Smooth muscle cell (in vitro differentiated cells): ENCODE results near the gene LCE2D. TPM values are rescaled to one million over a fixed set of nuclear protein-coding genes. Genes with fewer than 3 reads are reported as not detected.

Experiments
- DNase-seq: peaks from one replicate; lab custom pipeline; 2025; ENCODE audit not compliant: unreplicated experiment; lab: John Stamatoyannopoulos, UW
- H2AFZ ChIP-seq: fragments of 200-600 bp; sonication (generic); 2 replicates; pipeline ENCODE4 v1.6.0; 2016; ENCODE audit warnings: antibody characterized with exemption, low read depth, mild to moderate bottlenecking
- H3F3A ChIP-seq: fragments of 200-600 bp; sonication (generic); 2 replicates; pipeline ENCODE4 v1.6.0; 2017; ENCODE audit warnings: antibody characterized with exemption, low read depth
- H3K27ac ChIP-seq: fragments of 200-600 bp; sonication (generic); 2 replicates; pipeline ENCODE4 v1.5.1; 2016; ENCODE audit warnings: low read depth, mild to moderate bottlenecking
- H3K27me3 ChIP-seq: fragments of 200-600 bp; sonication (generic); 2 replicates; pipeline ENCODE4 v1.6.1; 2016; ENCODE audit warnings: low read depth, mild to moderate bottlenecking
- H3K36me3 ChIP-seq: fragments of 200-600 bp; sonication (generic); 2 replicates; pipeline ENCODE4 v1.5.1; 2016; ENCODE audit warnings: low read depth
- H3K4me1 ChIP-seq: fragments of 200-600 bp; sonication (generic); 2 replicates; pipeline ENCODE4 v1.5.1; 2016; ENCODE audit warnings: low read depth
- H3K4me2 ChIP-seq: fragments of 200-600 bp; sonication (generic); 2 replicates; pipeline ENCODE4 v1.6.0; 2016; ENCODE audit warnings: mild to moderate bottlenecking
- H3K4me3 ChIP-seq: fragments of 200-600 bp; sonication (generic); 2 replicates; pipeline ENCODE4 v1.5.1; 2016; ENCODE audit warnings: mild to moderate bottlenecking
- H3K79me2 ChIP-seq: fragments of 200-600 bp; sonication (generic); 2 replicates; pipeline ENCODE4 v1.6.0; 2016; ENCODE audit warnings: low read depth, mild to moderate bottlenecking
- H3K9ac ChIP-seq: fragments of 200-600 bp; sonication (generic); 2 replicates; pipeline ENCODE4 v1.6.0; 2016; ENCODE audit warnings: low read depth
- H3K9me3 ChIP-seq: fragments of 200-600 bp; sonication (generic); replicated peaks from 2 replicates; pipeline ENCODE4 v1.5.1; 2016; ENCODE audit warnings: low read depth
- H4K20me1 ChIP-seq: fragments of 200-600 bp; sonication (generic); 2 replicates; pipeline ENCODE4 v1.6.0; 2016; ENCODE audit warnings: low read depth
- WGBS: methylation state at CpG from one replicate; pipeline ENCODE4 v1.1.7; 2016; ENCODE audit warnings: low lambda C conversion rate; 5-methylcytosine and 5-hydroxymethylcytosine counted together
- polyA plus RNA-seq: library from polyadenylated mRNA; unstranded; fragments of >200 nt; fragmentation: Nextera tagmentation; extraction: Ambion mirVana; gene quantifications from 2 replicates; pipeline ENCODE4 v1.2.1, GENCODE V29; 2016
- small RNA-seq: library from RNA; depleted of rRNA; stranded (forward); fragments of <200 nt; gene quantifications from one replicate; pipeline ENCODE3, GENCODE V24; 2014
- total RNA-seq: library from RNA; depleted of rRNA; stranded (reverse); fragments of >200 nt; gene quantifications from 2 replicates; pipeline ENCODE4 v1.2.3, GENCODE V29; 2014
- TF ChIP-seq, protein P1 (sequence below): fragments of 200-600 bp; sonication (generic); IDR thresholded peaks from 2 replicates; pipeline ENCODE4 v1.5.1; 2017; ENCODE audit warnings: borderline replicate concordance, mild to moderate bottlenecking, antibody characterized with exemption; ENCODE audit not compliant: insufficient read depth, poor library complexity, severe bottlenecking

Gene LCE2D
- total and polyA plus RNA-seq, 2 experiments from 2014 or later: not detected

GRCh38 chr1:152699746-152700145 is 36.6 kb downstream of the LCE2D start:
- no peaks in the 10 kb centered on the region for H3K4me1 ChIP-seq
- peaks cover 11% of the 10 kb centered on the region for H3K9me3 ChIP-seq
- no peak overlapping the region for H3K27ac ChIP-seq
- TF ChIP-seq, protein P1, sequence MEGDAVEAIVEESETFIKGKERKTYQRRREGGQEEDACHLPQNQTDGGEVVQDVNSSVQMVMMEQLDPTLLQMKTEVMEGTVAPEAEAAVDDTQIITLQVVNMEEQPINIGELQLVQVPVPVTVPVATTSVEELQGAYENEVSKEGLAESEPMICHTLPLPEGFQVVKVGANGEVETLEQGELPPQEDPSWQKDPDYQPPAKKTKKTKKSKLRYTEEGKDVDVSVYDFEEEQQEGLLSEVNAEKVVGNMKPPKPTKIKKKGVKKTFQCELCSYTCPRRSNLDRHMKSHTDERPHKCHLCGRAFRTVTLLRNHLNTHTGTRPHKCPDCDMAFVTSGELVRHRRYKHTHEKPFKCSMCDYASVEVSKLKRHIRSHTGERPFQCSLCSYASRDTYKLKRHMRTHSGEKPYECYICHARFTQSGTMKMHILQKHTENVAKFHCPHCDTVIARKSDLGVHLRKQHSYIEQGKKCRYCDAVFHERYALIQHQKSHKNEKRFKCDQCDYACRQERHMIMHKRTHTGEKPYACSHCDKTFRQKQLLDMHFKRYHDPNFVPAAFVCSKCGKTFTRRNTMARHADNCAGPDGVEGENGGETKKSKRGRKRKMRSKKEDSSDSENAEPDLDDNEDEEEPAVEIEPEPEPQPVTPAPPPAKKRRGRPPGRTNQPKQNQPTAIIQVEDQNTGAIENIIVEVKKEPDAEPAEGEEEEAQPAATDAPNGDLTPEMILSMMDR: no peak
- H3K36me3 ChIP-seq: no peaks in the 10 kb centered on the region
- H2AFZ ChIP-seq: no peak overlapping the region
- H3K79me2 ChIP-seq: no peaks in the 10 kb centered on the region
- no peaks in the 10 kb centered on the region for H3K27me3 ChIP-seq
- WGBS: 55% methylated on average over 4 of the region's 4 CpGs
- H3F3A ChIP-seq: no peaks in the 10 kb centered on the region
- H3K4me2 ChIP-seq: no peak overlapping the region
- H3K4me3 ChIP-seq: no peak overlapping the region
- no peaks in the 10 kb centered on the region for H4K20me1 ChIP-seq
- no peak for DNase-seq
- no peak overlapping the region for H3K9ac ChIP-seq

- H2AFZ ChIP-seq: no peak within 1 kb of the TSS
- no peaks in the 10 kb centered on the region for H4K20me1 ChIP-seq
Observed at GRCh38 chr1:152707860-152708259, 44.7 kb downstream of the LCE2D start, which contains the start of gene LCE4A. Gene LCE4A (plus strand): TSS chr1:152708160. CDS start chr1:152709076, 916 bp downstream.

More at GRCh38 chr1:152707860-152708259, 44.7 kb downstream of the LCE2D start, which contains the start of gene LCE4A:
- Histone ChIP-seq H3K4me1 (no peaks in the 10 kb centered on the region), H3K4me3 (no peak within 1 kb of the TSS), H3K27me3 (no peaks in the 10 kb centered on the region), H3F3A (no peaks in the 10 kb centered on the region), H3K4me2 (no peak within 1 kb of the TSS), H3K36me3 (no peaks in the 10 kb centered on the region), H3K9me3 (peaks cover 5% of the 10 kb centered on the region), H3K27ac (no peak within 1 kb of the TSS), H3K79me2 (no peaks in the 10 kb centered on the region), H3K9ac (no peak within 1 kb of the TSS)
- WGBS: 43% methylated on average over 2 of the region's 2 CpGs
- DNase-seq: no peak
- TF ChIP-seq, protein P1: no peak

Small RNAs within 50 kb of the gene (small RNA-seq; reads per million reads assigned to genes)
- not detected for gene LCE3A
- not detected for gene LCE3B

Other genes starting within 250 kb of the LCE2D start
- gene CRNN, start 249.1 kb upstream of the LCE2D start, total RNA-seq: not detected in 2 replicates
- not detected in 2 replicates for gene CRNN, start 249.1 kb upstream of the LCE2D start, polyA plus RNA-seq
- not detected in 2 replicates for gene LCE5A, start 152.6 kb upstream of the LCE2D start, total RNA-seq
- gene LCE5A, start 152.6 kb upstream of the LCE2D start, polyA plus RNA-seq: not detected in 2 replicates
- gene CRCT1, start 148.9 kb upstream of the LCE2D start, total RNA-seq: not detected in 2 replicates
- gene CRCT1, start 148.9 kb upstream of the LCE2D start, polyA plus RNA-seq: not detected in 2 replicates
- not detected in 2 replicates for gene LCE3E, start 96.6 kb upstream of the LCE2D start, total RNA-seq
- gene LCE3E, start 96.6 kb upstream of the LCE2D start, polyA plus RNA-seq: not detected in 2 replicates
- not detected in 2 replicates for gene LCE3D, start 82.9 kb upstream of the LCE2D start, total RNA-seq
- not detected in 2 replicates for gene LCE3D, start 82.9 kb upstream of the LCE2D start, polyA plus RNA-seq
- not detected in 2 replicates for gene LCE3C, start 63.1 kb upstream of the LCE2D start, total RNA-seq
- not detected in 2 replicates for gene LCE3C, start 63.1 kb upstream of the LCE2D start, polyA plus RNA-seq
- gene LCE3B, start 49.6 kb upstream of the LCE2D start, total RNA-seq: not detected in 2 replicates
- not detected in 2 replicates for gene LCE3B, start 49.6 kb upstream of the LCE2D start, polyA plus RNA-seq
- not detected in 2 replicates for gene LCE3A, start 40.3 kb upstream of the LCE2D start, total RNA-seq
- not detected in 2 replicates for gene LCE3A, start 40.3 kb upstream of the LCE2D start, polyA plus RNA-seq
- gene LCE2C, start 11.9 kb downstream of the LCE2D start, total RNA-seq: not detected in 2 replicates
- gene LCE2C, start 11.9 kb downstream of the LCE2D start, polyA plus RNA-seq: not detected in 2 replicates
- gene LCE2B, start 22.7 kb downstream of the LCE2D start, total RNA-seq: not detected in 2 replicates
- not detected in 2 replicates for gene LCE2B, start 22.7 kb downstream of the LCE2D start, polyA plus RNA-seq
- gene LCE2A, start 35.0 kb downstream of the LCE2D start, total RNA-seq: not detected in 2 replicates
- gene LCE2A, start 35.0 kb downstream of the LCE2D start, polyA plus RNA-seq: not detected in 2 replicates
- gene LCE4A, start 44.8 kb downstream of the LCE2D start, total RNA-seq: not detected in 2 replicates
- not detected in 2 replicates for gene LCE4A, start 44.8 kb downstream of the LCE2D start, polyA plus RNA-seq
- not detected in 2 replicates for gene KPRP, start 94.6 kb downstream of the LCE2D start, total RNA-seq
- gene KPRP, start 94.6 kb downstream of the LCE2D start, polyA plus RNA-seq: not detected in 2 replicates
- gene LCE1F, start 111.8 kb downstream of the LCE2D start, total RNA-seq: not detected in 2 replicates
- gene LCE1F, start 111.8 kb downstream of the LCE2D start, polyA plus RNA-seq: not detected in 2 replicates
- gene LCE1E, start 122.9 kb downstream of the LCE2D start, total RNA-seq: not detected in 2 replicates
- gene LCE1E, start 122.9 kb downstream of the LCE2D start, polyA plus RNA-seq: not detected in 2 replicates
- not detected in 2 replicates for gene LCE1D, start 133.3 kb downstream of the LCE2D start, total RNA-seq
- gene LCE1D, start 133.3 kb downstream of the LCE2D start, polyA plus RNA-seq: not detected in 2 replicates
- not detected in 2 replicates for gene LCE1C, start 143.3 kb downstream of the LCE2D start, total RNA-seq
- not detected in 2 replicates for gene LCE1C, start 143.3 kb downstream of the LCE2D start, polyA plus RNA-seq
- not detected in 2 replicates for gene LCE1B, start 148.6 kb downstream of the LCE2D start, total RNA-seq
- not detected in 2 replicates for gene LCE1B, start 148.6 kb downstream of the LCE2D start, polyA plus RNA-seq
- gene LCE1A, start 164.1 kb downstream of the LCE2D start, total RNA-seq: not detected in 2 replicates
- gene LCE1A, start 164.1 kb downstream of the LCE2D start, polyA plus RNA-seq: not detected in 2 replicates
- gene LCE6A, start 179.5 kb downstream of the LCE2D start, total RNA-seq: not detected in 2 replicates
- not detected in 2 replicates for gene LCE6A, start 179.5 kb downstream of the LCE2D start, polyA plus RNA-seq
- not detected in 2 replicates for gene LCE7A, start 196.6 kb downstream of the LCE2D start, total RNA-seq
- gene LCE7A, start 196.6 kb downstream of the LCE2D start, polyA plus RNA-seq: not detected in 2 replicates
- gene SMCP, start 214.9 kb downstream of the LCE2D start, total RNA-seq: not detected in 2 replicates
- gene SMCP, start 214.9 kb downstream of the LCE2D start, polyA plus RNA-seq: not detected in 2 replicates
- 0.67 and 0.94 TPM in 2 replicates for gene IVL, start 245.2 kb downstream of the LCE2D start, total RNA-seq
- 0.45 and 0.47 TPM in 2 replicates for gene IVL, start 245.2 kb downstream of the LCE2D start, polyA plus RNA-seq